ENCODE data around the gene ARID1B. TPM values are rescaled to one million over a fixed set of nuclear protein-coding genes. Genes with fewer than 3 reads are reported as not detected.

Gene ARID1B
- 83.8 and 93.8 TPM in 2 replicates for total RNA-seq

- intact Hi-C loops (cut with micrococcal nuclease) = loop anchor here (1.0 to 5.0 kb wide), 10 partner anchors 57 to 1605 kb away; partner anchors contain the start of genes TMEM242 and ZDHHC14
These were observed at the start of gene ARID1B for GRCh38 chr6:156776840-156777576. Gene ARID1B (plus strand): TSS chr6:156777378. CDS start chr6:156777681, 303 bp downstream.

DNA sequence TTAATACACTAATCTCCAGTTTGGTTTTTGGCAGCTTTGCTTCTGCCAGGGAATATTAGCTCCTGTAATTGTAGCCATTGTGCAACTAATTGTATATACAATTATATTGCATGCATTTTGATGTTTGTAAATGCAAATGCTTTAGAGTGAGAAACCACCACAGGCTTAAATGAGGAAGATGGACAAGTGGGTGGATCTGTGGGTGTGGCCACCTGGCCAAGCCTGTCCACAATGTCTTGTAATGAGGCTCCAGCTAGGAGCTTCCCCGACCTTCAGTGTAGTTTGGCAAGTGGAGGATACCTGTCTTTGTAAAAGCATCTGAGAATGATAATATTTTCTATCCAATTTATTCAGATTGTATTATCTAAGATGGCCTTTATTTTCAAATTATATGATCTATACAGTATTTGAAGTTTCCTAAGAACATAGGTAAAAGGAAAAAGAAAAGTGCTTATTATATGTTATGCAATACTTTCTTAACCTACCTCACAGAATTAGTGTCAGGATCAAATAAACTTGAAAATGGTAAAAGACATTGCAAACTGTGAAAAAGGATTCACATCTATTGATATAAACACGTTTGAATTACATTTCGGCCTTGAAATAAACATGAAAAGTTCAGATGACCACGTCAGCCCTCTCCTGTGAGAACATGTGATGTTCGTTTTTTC lies 49.3 kb upstream of the ARID1B start:
- intact Hi-C loops (cut with micrococcal nuclease) = no loop called here

DNA sequence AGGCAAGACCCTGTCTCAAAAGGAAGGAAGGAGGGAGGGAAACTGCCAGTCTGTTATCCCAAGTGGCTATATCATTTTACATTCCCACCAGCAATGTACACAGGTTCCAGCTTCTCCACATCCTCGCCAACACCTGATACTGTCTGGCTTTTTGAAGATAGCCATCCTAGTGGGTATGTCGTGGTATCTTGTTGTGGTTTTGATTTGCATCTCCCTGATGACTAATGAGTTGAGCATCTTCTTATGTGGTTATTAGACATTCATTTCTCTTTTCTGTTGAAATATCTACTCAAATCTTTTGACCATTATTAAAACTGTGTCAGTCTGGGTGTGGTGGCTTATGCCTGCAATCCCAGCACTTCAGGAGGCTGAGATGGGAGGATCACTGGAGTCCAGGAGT lies 47.9 kb upstream of the ARID1B start:
- intact Hi-C loops (cut with micrococcal nuclease) = no loop called here

- intact Hi-C loops (cut with micrococcal nuclease) = no loop called here
These were observed 45.8 kb upstream of the ARID1B start for GRCh38 chr6:156731396-156731795.

GRCh38 chr6:156735751-156736150 lies 41.4 kb upstream of the ARID1B start:
- intact Hi-C loops (cut with micrococcal nuclease) = no loop called here

GRCh38 chr6:156740604-156741003 lies 36.6 kb upstream of the ARID1B start:
- intact Hi-C loops (cut with micrococcal nuclease) = no loop called here

DNA sequence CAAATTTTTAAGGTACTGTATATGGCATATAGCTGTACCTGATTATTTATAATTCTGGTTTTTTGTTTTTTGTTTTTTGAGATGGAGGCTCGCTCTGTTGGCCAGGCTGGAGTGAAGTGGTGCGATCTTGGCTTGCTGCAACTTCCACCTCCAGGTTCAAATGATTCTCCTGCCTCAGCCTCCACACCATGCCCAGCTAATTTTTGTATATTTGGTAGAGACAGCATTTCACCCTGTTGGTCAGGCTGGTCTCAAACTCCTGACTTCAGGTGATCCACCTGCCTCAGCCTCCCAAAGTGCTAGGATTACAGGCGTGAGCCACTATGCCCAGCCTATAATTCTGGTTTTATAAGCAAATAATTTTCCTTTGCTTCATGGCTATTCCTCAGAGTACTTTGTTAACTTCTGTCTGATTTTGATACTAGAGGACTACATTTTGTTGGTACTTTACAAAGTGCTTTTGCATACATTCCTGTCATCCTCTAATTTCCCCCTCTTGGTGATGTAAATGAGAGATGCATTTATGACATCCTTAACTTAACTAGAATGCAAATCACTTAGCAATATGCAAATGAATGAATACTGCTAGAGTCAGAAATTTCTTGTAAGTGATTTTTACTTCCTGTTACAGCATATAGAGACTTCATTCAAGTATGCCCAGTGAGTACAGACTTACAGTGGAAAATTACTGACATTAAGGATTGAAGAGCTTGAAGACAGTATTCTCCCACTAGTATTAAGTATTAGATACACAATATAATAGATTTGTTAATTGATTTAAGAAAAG lies 35.7 kb upstream of the ARID1B start:
- intact Hi-C loops (cut with micrococcal nuclease) = no loop called here

- intact Hi-C loops (cut with micrococcal nuclease) = no loop called here
These were observed 29.5 kb upstream of the ARID1B start for GRCh38 chr6:156747715-156748114.

GRCh38 chr6:156748504-156748903 lies 28.7 kb upstream of the ARID1B start:
- intact Hi-C loops (cut with micrococcal nuclease) = no loop called here

DNA sequence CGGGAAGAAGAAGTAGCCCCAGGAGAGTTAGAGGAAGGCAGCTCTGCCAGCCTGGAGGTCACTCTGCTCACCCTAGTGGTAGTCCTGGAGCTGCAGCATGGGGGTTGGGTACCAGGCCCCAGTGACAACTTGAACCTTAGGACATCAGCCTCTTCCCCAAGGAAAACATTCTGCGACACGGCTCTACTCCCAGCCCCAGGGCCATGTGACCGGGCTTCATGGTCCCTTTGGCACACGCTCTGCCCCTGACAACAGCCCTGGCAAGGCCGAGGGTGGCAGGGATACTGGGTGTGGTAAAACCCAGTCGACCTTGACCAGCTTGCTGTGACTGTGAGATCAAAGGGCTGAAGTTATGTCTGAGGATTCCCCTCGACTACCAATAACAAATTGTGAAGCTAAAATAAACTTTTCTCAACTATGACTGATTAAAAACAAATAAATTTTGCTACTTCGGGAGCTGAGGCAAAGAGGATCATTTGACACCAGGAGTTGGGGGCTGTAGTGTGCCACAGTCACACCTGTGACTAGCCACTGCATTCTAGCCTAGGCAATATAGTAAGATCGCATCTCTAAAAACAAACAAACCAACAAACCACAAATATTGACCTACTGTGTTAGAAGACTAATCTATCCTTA lies 24.4 kb upstream of the ARID1B start:
- intact Hi-C loops (cut with micrococcal nuclease) = no loop called here

DNA sequence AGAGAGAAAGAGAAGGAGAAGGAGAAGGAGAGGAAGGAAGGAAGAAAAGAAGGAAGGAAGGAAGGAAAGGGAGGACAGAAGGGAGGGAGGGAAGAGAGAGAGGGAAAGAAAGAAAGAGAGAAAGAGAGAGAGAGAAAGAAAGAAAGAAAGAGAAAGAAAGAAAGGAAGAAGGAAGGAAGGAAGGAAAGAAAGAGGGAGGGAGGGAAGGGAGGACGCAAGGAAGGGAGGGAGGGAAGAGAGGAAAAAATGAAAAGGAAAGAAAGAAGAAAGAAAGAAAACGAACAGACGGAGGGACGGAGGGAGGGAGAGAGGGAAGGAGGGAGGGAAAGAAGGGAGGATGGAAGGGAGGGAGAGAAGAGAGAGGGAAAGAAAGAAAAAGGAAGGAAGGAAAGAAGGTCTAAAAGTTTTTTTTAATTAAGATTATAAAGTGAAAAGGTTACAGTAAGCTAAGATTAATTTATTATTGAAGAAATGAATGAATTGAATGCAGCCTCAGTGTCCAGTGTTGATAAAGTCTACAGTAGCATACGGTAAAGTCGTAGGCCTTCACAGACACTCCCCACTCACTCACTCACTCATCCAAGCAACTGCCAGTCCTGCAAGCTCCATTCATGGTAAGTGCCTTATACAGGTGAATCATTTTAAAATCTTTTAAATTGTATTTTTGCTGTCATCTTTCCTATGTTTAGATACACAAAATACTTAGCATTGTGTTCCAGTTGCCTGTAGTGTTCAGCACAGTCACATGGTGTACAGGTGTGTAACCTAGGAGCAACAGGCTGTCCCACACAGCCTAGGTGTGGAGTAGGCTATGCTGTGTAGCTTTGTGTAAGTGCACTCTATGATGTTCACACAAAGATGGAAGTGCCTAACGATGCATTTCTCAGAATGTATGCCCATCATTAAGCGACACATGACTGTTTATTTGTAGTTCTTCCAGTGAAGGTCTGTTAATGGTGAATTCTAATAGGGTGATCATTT lies 20.3 kb upstream of the ARID1B start:
- intact Hi-C loops (cut with micrococcal nuclease) = no loop called here

DNA sequence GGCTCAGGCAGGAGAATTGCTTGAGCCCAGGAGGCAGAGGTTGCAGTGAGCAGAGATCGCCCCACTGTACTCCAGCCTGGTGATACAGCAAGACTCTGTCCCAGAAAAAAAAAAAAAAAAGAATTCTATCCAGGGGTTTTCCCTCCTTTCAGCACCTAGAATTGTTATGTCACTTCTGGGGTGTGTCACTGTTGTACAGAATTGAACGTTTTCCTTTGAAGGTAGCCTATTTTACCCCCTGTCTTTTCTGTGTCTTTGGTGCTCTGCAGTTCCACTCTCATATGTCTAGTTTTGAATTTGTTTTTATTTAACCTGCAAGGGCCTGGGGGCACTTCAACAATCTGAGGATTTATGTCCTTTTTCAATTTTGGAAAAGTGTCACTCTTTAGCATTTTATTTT lies 19.3 kb upstream of the ARID1B start:
- intact Hi-C loops (cut with micrococcal nuclease) = no loop called here

- intact Hi-C loops (cut with micrococcal nuclease) = no loop called here
These were observed 16.8 kb upstream of the ARID1B start for GRCh38 chr6:156760377-156760776.

- intact Hi-C loops (cut with micrococcal nuclease) = no loop called here
These were observed 14.6 kb upstream of the ARID1B start for GRCh38 chr6:156762547-156762946.

GRCh38 chr6:156765117-156765516 lies 12.1 kb upstream of the ARID1B start:
- intact Hi-C loops (cut with micrococcal nuclease) = no loop called here

DNA sequence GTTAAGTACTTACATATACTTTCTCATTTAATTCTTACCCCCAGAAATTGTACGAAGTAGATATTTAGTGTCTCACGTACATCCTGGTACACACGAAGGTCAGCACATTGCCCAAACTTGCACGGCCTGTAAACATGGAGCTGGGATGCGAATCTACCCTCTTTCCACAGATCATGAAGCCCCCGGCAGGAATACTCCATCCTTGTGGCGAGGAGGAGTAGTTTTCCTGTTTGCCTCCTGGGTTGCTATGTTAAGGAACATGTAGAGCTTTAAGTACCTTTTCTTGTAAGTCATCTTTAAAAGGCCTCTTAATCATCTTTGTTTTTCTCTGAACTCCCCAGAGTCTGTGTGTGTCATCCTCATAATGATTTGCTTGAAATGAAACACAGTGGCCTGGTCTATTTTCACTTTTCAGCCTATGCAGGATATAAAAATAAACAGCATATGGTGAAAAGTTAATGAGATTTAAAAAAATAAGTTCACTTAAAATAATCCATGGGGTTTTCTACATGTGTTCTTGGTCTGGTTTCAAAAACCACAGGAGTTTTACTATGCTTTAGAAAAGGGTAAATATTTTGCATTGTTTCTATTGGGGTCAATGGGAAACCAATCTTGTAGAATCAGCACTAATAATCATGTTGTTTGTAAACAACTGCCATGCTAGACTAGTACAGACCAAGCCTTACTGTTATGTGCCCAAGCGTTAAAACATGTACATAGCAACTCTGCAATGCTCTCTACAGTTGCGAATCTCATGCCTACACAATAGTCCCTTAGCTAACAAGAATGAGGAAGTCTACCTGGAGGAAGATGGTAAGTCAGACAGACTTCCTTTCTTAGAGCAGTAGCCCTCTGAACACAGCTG lies 9.3 kb upstream of the ARID1B start:
- intact Hi-C loops (cut with micrococcal nuclease) = no loop called here

DNA sequence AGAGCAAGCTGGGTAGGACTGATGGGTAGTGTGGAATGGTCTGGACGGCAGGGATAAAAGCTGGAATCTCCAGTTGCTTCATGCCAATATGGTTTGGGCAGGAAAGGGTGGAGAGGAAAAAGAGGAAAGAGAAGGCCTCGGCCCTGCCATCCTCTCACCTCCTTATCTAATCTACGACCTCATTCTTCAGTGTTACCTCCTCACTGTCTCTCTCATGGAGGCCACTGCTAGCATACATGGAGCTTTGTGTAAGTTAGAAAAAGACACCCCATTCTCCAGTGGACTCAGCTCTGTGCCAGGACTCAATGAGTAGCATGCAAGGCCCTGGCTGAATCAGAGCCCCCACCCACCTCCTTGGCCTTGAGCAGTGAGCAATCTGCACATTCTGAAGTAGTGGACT lies 6.1 kb upstream of the ARID1B start:
- intact Hi-C loops (cut with micrococcal nuclease) = no loop called here

GRCh38 chr6:156771761-156772160 lies 5.4 kb upstream of the ARID1B start:
- intact Hi-C loops (cut with micrococcal nuclease) = no loop called here

GRCh38 chr6:156773476-156773875 lies 3.7 kb upstream of the ARID1B start:
- intact Hi-C loops (cut with micrococcal nuclease) = no loop called here

Data from T-helper 1 cell treated with Interleukin-12 subunit alpha and Interleukin-12 subunit beta and Interleukin-4 antibody, amounts not matched to agents 30 ng/mL and 1 ng/mL, for 36 hours (primary cell).